ENCODE measurements around the gene C8G.

The C8G gene

DNA sequence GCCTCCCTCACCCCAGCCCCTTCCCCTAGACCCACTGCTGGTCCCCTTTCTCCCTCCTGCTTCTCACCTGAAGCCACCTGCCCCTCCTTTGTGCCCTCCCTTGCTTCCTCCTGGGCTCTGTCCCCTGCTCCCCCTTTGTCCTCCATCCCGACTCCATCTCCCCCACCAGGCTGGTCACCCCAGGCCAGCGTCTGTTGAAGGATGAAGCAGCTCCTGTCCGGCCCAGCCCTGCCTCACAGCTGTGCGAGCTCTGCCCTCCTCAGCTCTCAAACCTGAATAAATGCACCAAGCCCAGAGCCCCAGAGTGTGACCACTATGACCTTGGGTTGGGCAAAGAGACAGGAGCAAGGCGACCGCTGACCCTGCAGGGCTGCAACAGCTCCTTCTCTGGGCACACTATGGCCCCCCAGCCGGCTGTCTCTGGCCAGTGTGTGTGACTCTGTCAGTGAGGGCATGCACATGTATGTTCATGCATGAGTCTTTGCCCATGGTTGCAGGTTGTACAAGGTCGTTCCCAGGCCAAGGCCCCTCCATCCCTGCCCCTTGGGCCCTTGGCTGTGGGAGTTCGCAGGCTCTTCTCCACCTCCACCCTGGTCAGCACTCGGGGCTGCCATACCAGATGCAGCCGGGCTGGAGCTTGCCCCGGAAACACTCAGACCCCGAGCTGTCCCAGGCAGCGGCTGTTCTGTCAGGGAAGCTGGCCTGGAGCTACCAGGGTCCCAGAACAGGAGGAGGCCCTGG is 10.3 kb downstream of the C8G start:
- no peak for DNase-seq

DNA sequence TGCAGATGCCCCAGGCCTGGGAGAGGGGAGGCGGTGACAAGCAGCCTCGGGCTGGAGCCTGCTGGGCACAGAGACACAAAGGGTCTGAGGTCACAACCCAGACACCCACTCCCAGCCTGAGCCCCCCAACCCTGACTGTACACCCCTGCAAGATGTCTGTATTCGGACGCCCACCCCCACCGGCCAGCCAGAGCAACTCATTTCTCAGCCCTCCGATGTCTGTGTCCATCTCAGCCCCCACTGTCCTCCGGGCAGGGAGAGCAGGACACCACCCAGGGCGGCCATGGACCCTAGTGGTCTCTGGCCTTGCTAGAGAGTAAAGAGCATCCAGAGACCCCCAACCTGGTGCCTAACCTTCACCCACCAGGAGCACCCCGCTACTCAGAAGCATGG is 10.9 kb downstream of the C8G start:
- DNase-seq = no peak

DNA sequence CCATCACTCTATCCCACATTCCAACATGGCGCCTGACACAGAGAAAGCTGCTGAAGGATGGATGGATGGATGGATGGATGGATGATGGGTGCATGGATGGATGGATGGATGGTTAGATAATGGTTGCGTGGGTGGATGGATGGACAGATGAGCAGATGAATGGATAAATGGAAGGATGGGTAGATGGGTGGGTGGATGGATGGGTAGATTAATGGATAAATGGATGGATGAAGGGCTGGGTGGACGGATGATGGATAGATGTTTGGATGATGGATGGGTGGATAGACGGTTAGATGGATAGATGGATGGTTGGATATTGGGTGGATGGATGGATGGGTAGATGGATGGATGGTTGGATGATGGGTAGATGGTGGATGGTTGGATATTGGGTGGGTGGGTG is 11.6 kb downstream of the C8G start:
- no peak for DNase-seq

DNA sequence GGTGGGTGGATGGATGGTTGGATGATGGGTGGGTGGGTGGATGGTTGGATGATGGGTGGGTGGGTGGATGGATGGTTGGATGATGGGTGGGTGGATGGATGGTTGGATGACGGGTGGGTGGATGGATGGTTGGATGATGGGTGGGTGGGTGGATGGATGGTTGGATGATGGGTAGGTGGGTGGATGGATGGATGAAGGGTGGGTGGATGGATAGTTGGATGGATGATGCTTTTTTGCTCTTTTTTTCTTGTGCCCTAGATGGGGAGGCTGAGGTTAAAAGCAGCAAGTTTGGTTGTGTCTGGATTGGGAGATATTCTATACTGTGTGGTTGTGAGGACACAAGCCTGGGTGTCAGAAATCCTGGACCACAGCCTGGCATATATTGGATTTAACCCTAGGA is 12.4 kb downstream of the C8G start:
- no peak for DNase-seq

DNA sequence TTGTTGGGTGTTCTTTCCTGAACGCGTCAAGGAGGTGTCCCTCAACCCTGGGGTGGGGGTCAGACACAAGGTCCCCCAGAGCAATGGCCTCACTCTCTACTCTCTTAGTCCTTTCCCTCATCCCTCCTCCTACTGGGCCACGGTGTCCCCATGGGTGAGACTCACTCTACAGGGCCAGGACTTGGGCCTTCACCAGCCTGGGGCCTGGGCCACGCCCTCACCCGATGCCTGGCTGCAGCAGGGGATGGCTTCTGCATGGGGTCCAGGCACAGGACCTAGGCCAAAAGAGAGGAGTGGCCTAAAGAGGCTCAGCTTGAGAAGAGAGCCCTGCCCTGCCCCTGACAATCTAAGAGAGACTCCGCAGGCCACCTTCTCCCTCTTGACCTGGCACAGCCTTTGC is 12.9 kb downstream of the C8G start:
- no peak for DNase-seq

DNA sequence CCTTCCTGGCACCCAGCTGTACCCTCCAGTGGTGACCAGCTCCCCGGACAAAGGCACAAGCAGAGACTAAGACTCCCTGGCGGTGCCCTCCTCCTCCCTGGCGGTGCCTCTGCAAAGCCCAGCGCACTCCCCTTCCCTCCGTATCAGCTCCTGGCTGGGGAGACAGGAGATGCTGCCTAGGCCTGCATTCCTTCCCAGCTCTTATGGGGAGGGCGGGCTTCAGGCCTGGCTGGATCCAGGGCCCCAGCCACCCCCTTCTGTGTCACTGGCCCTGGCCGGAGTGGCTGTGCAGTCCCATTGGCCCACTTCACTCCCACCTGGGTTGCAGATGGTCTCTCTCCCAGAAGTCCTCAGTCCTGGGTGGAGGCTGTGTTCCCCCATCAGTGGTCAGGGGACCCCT is 13.4 kb downstream of the C8G start:
- no peak for DNase-seq

DNA sequence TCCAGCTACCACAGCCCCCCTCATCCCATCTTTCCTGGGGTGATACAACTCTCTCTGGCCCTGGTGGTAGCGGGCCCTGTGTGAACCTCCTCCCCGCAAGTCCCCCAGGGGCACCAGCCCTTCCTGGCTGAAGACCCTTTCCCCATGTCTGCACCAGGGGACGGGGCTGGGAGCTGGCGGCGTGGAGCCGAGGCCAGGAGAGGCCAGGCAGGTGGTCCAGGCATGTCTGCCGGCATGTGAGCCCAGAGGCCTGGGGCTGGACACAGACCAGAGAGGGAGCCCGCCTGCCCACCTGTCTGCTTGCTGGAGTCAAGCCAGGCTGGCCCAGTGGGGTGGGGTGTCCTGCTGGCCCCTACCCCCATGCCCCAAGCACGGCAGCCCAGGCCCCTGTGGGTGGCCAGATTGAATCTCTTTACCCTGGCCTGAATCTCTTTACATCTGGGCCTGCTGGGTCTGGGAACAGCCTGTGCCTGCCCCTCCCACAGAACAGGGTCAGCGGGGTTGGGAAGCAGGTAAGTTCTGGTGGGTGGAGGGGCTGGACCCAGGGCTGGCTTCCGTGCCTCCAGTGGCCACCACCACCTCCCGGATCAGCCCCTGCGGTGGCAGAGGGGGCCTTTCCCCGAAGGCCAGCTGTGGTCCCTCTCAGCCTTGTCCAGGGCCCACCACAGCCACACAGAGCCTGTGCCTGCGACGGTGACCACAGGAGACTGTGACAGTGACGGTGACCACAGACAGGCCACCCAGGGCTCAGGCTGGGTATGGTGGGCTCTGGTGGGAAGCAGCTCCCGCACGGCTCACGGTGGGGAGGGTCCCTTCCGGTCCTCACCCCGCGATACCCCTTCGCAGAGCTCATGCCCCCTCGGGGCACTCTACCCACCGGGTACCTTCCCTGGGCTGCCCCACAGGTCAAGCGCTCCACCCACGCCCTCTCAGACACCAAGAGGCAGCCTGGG is 14.1 kb downstream of the C8G start:
- no peak for DNase-seq

DNA sequence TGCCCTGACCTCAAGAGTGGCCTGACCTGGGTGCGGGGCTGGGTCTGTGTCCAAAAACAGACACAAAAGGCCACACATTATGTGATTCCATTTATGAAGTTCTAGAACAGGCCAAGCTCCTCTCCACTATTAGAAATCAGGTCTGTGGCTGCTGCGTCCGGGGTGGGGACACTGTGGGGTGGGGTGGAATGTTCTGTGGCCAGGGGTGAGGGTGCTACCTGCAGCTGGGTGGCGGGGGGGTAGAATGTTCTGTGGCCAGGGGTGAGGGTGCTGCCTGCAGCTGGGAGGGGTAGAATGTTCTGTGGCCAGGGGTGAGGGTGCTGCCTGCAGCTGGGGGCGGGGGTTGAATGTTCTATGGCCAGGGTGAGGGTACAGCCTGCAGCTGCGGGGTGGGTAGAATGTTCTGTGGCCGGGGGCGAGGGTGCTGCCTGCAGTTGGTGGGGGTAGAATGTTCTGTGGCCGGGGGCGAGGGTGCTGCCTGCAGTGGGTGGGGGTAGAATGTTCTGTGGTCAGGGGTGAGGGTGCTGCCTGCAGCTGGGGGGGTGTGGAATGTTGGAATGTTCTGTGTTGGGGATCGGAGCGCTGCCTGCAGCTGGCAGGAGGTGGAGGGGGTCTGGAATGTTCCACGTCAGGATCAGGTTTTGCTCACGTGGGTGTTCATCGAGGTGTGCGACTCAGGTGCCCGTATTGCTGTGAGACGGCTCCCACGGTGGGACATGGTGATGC is 15.3 kb downstream of the C8G start:
- DNase-seq = no peak

DNA sequence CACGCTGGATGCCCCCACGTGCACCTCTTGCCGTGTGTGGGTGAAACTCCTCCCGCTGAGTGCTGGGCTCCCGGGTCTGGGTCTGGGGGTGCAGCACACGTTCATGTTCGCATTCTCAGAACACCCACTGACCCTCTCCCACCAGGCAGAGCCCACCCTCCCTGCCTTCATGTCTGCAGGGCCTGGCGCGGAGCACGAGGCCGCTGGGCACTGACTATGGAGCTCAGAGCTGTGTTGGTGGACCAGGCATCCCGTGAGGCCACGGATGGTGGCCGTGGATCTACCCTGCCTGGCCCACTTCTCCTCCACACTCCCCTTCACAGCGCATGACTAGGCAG is 15.9 kb downstream of the C8G start:
- DNase-seq = no peak

DNA sequence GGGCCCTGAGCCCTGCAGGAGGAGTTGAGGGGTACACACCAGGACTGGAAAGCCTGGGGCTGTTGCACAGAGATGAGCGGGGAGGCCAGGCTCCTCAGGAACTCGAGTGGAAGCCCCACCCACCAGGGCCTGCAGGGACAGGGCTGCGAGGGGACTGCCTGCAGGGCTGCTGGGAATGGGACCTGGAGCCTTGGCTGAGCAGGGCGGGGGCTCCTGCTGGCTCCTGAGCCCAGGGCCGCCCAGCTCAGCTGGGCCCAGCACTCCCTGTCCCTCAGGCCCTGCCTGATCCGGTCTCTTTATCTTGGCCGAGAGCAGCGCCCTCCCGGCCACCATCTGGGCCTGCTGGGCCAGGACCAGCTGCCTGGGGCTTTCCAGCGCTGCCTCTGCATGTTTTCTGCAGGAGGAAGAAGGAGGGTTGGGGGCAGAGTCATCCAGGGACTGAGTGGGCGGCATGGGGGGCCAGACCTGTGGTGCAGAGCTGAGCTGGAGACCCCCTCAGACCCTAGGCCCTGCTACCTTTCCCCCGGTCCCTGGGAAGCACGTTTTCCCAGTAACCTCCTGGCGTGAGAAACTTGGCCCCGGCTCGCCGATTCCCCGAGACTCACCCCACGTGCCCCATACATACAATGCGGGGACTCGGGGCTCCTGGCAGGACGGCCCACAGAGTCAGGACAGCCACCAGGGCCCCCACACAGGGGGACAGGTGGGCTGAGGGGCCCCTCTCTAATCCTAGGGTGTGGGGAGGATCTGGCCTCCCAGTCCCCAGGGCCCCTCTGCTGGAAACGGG is 16.4 kb downstream of the C8G start:
- no peak for DNase-seq

DNA sequence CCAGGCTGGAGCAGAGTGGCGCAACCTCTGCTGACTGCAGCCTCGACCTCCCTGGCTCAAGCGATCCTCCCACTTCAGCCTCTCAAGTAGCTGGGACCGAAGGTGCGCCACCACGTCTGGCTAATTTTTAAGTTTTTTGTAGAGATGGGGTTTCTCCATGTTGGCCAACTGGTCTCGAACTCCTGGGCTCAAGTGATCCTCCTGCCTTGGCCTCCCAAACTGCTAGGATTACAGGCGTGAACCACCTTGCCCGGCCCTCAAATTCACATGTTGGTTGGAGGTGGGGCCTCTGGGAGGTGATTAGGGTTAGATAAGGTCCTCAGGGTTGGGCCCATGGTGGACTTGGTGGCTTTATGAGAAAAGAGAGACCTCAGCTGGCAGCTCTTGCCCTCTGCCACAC is 17.1 kb downstream of the C8G start:
- DNase-seq = no peak

DNA sequence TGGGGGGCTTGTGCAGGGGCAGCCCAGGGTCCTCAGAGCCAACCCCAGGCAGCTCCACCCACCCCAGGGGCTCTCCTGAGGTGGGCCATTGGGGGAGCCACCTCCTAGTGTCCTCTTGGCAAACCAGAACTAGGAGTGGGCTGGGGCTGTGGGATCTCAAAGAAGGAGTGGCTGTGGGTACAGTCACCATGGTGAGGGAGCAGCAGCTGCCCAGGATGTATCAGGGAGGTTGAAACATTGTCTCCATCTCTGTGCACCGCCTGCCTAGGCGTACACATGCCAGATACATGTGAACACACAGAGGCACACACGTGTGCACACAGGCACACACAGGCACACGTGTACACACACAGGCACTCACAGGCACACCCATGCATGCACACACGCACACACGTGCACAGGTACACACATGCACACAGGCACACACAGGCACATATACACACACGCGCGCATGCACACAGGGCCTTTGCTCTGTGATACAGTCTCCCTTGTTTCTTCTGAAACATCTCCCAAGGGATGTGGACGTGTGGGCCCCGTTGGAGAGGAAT is 17.7 kb downstream of the C8G start:
- DNase-seq = no peak

DNA sequence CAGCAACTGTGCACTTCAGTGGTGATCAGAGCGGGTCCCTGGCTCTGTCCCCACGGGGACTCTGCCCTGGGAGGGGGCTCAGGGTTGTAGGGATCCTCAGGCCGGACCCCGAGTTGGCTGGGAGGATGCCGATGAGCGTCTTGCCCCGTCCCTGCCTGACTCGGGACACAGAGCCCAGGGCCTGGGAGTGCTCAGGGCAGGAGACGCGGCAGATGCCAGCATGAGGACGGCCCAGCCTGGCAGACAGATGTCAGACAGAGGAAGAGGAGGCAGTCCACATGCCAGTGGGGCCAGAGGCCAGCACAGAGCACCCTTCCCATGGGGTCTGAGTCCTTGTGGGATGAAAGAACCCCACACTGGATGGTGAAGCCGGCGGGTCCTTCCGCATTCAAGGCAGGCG is 18.3 kb downstream of the C8G start:
- DNase-seq = no peak

DNA sequence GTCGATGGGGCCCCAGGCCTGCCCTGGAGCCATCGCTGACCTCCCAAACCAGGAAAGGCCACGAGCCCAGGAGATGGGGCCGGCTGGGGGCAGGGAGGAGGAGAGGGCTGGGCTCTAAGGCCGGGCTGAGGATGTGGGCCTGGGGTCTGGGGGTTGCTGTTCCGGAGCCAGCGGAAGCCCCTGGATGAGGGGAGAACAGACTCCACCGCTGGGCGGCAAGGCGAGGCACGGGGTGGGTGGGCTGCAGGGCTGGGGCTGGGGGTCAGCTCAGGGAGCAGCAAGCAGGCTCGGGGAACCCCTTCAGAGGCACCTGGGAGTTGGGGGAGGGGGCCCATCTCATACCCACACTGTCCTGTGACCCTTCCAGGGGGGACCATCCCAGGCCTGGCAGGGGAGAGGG is 18.7 kb downstream of the C8G start:
- no peak for DNase-seq

DNA sequence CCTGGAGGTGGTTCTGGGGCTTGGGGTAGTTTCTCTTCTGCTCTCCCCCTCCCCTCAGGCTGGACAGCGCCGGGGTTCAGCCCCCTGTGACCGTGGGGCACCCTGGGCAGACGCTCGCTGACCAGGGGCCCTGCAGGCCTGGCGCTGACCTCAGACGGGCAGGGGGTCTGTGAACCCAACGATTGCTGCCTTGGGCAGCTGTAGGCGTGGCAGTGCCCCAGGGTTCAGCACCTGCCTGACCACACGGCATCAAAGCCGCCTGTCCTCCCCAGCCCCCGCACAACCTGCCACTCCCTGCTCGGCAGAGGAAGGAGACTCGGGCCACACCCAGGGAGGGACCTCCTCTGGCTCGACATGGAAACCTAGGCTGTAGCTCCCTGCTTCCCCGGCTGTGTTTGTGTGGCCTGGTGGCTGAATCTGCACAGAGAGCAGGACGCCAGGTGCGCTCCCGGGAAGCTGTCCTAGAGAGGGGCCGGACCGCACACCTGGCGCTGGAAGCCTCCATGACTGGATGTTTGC is 19.2 kb downstream of the C8G start:
- peak; percentile 23 for DNase-seq

DNA sequence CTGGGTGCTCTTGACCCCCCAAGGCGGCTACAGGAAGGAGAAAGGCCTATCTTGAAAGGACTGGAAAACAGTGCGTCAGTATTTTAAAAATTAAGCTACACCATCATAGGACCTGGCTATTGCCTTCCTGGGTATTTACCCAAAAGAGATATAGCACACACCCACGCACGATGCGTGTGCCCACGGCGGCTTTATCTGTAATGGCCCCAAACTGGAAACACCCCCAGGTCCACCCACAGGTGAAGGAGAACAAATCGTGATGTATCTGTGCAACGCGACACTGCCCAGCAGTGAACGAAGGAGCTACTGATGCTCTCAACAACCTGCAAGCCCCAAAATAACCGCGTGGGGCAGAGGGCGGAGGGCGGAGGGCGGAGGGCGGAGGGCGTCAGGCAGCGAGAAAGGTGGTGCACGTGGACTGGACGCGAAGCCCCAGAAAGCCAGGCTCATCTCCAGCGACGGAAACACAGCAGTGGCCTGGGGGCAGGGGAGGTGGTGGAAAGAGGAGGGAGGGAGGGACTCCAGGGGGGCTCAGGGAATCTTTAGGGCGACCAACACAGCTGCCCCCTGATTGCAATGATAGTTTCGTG is 19.9 kb downstream of the C8G start:
- no peak for DNase-seq

DNA sequence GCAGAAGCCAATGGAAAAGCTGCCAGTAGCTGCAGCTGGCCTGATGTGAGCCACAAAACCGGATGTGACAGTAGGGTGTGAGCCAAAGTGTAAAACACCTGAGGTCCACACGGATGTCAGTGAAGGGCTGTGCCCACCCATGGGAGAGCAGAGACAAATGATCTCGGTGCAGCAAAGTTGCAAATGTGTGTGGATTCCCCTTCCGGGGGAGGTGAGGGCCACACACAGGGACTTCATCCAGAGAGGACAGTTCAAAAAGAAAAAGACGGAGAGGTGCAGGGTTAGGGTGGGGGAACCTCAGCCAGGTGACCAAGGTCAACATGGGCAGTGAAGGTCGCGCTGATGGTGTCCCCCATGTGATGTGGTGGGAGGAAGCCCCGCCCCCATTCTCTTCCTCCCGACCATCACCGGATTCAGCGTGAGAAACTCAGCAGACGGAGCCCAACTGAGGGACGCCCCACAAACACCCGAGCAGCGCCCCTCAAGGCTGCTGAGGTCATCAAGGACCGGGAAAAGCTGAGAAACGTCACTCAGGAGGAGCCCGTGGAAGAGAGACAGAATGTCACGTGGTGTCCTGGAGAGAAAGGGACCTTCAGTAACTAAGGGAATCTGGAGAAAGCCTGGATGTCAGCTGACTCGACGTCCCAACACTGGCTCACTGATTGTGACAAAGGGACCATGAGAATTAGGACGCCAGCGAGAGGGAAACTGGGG is 20.9 kb downstream of the C8G start:
- no peak for DNase-seq

DNA sequence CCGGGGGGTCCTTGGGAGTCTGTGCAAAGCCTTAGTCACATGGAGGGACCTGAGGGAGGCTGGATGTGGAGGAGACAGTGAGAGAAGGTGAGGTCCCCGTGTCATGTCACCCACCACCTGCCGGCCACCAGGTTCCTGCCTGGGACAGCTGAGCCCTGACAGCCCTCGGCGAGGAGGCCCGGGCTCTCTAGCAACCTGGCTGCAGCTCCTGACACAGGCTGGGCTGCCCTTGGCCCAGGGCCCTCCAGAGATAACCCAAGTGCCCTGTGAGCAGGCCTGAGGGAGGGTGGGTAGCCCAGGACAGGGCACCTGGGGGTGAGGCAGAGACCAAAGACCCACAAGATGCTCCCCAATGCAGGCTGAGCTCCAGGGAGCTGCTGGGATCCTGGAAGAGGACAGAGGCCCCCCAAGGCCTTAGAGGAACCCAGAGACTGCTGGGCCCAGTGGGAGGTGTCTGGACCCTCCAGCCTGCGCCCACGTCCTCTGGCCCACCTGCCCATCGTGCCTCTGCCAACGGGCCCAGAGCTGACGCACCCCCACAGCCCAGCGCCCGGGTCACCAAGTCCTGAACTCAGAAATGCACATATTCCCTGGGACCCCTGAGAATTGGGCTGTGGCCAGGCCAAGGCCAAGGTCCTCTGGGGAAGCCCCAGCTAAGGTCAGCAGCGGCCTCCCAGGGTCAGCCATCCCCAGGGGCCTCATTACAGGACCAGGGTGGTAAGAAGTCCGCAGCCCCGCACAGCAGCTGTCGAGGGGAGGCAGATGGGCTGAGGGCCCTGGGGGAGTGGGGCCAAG is 23.5 kb downstream of the C8G start:
- DNase-seq = no peak

DNA sequence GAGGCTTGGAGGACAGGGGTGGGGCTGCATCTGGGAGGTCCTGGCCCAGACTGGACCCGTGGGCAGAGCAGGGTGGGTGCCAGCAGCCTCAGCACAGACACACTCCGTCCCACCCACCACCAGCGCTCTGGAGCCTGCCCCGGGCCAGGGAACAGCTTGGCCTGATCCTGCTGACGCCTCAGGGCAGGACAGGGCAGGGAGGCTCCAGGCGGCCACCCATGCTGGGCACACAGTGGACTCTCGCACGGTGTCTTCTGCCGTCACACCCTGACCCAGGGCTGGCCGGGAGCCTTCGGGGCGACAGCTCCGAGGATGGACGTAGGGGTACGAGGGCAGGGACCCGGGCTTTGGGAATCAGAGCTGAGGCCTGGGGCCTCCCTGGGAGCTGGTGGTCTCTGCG is 24.1 kb downstream of the C8G start:
- DNase-seq = no peak

DNA sequence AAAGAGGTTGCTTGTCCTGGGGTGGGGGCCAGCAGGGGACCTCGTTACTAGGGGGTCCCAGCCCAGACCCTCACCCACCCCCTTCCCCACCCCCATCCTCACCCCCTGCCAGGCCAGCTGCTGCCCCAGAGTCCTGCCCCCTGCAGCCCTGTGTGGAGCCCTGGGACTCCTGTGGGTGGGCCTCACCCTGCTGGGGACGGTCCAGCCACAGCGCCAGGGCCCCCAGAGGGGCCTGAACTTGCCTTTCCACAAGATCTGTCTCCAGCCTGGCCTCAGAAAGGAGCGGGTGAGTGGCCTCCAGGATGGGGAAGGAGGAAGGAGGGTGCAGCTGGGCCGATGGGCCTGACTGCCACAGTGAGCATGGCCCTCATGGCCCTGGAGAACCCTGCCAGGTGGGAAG is 24.7 kb downstream of the C8G start:
- no peak for DNase-seq

DNA sequence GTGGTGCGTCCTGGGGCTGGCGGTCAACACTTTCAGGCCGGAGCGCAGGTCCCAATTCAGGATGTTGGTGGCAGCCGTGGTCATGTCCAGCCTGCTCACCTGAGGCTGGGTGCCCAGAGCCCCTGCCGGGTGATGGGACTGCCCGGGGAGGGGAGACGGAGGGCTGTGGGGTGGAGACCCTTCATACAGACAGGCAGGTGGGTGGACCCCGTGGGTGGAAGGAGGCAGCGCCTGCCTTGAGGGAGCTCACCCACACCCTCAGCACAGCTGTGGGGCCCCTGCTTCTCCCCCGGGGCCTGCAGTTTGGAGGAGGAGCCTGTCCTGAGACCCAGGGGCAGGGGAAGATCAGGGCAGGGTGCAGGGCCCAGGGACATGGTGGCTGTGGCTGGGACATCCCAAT is 25.3 kb downstream of the C8G start:
- DNase-seq = no peak
